HG03139 (cell line): ENCODE results near the gene CDAN1.

Experiments
- ATAC-seq: cut with Tn5 transposase; IDR thresholded peaks from one replicate; pipeline ENCODE4 v1.9.1; 2021; ENCODE audit not compliant: unreplicated experiment

Gene CDAN1

GRCh38 chr15:42674472-42674871 is 62.5 kb downstream of the CDAN1 start:
- ATAC-seq, result no peak
